ENCODE results near the gene ZBTB7C.

Gene ZBTB7C

DNA sequence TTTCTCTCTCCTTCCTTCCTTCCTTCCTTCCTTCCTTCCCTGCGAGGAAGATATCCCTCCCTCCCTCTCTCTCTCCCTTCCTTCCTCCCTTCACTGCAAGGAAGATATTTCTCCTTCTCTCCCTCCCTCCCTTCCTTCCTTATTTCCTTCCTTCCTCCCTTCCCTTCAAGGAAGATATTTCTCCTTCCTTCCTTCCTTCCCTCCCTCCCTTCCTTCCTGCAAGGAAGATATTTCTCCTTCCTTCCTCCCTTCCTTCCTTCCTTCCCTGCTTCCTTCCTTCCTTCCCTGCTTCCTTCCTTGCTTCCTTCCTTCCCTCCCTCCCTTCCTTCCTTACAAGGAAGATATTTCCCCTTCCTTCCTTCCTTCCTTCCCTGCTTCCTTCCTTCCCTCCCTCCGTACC lies 229.5 kb downstream of the ZBTB7C start:
- DNase-seq, result no peak
- no peaks in the 10 kb centered on the region for H3K36me3 ChIP-seq
- TF ChIP-seq, protein P1, sequence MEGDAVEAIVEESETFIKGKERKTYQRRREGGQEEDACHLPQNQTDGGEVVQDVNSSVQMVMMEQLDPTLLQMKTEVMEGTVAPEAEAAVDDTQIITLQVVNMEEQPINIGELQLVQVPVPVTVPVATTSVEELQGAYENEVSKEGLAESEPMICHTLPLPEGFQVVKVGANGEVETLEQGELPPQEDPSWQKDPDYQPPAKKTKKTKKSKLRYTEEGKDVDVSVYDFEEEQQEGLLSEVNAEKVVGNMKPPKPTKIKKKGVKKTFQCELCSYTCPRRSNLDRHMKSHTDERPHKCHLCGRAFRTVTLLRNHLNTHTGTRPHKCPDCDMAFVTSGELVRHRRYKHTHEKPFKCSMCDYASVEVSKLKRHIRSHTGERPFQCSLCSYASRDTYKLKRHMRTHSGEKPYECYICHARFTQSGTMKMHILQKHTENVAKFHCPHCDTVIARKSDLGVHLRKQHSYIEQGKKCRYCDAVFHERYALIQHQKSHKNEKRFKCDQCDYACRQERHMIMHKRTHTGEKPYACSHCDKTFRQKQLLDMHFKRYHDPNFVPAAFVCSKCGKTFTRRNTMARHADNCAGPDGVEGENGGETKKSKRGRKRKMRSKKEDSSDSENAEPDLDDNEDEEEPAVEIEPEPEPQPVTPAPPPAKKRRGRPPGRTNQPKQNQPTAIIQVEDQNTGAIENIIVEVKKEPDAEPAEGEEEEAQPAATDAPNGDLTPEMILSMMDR (IDR thresholded peaks at IDR 0.05; ENCODE audit: low read depth, low read length), result no peak
- H3K4me1 ChIP-seq, result no peaks in the 10 kb centered on the region
- H3K4me3 ChIP-seq (ENCODE audit: low read depth, low read length), result no peak overlapping the region
- H3K9me3 ChIP-seq, result no peaks in the 10 kb centered on the region
- H3K27me3 ChIP-seq, result no peaks in the 10 kb centered on the region

DNA sequence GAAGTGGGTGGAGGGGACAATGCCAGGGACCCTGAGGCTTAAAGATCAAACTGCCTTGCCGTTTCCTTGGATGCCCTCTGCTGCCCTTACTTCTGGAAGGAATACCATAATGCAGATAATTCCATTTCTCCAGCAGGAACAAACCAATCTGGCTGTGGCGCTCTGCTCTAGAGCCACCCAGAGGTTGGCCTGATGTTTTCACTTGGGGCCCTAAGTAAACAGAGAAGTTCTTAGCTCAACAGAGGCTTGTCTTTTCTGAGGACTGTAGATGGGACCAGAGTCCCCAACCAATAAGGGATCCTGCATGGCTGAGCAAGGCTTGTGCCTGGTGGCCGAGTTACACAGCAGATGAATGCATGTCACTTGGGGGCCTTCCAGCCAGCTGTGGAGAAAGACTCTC lies 230.2 kb downstream of the ZBTB7C start:
- Histone ChIP-seq H3K36me3 (no peaks in the 10 kb centered on the region), H3K4me3 (ENCODE audit: low read depth, low read length) (no peak overlapping the region), H3K27me3 (no peaks in the 10 kb centered on the region), H3K9me3 (no peaks in the 10 kb centered on the region), H3K4me1 (no peaks in the 10 kb centered on the region)
- DNase-seq, result no peak
- TF ChIP-seq, protein P1 (IDR thresholded peaks at IDR 0.05; ENCODE audit: low read depth, low read length), result no peak

DNA sequence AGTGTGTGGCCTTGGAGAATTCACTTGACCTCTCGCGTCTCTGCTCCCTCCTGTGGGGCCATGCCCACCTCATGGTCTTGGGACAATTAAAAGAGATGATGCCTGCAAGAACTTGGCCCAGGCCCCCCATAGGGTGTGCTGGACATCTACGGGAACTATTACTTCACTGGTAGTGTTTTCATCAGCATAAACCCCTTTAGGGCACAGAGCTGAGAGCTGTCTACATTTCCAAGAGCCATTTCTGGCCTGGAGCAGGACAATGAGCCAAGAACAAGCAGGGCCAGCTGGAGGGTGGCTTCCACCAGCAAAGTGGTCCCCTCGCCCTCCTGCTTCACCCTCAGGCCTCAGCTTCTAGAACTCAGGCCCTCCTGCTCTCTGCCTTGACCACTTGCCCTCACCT lies 232.3 kb downstream of the ZBTB7C start:
- H3K9me3 ChIP-seq, result no peaks in the 10 kb centered on the region
- no peak overlapping the region for H3K4me3 ChIP-seq (ENCODE audit: low read depth, low read length)
- H3K36me3 ChIP-seq, result no peaks in the 10 kb centered on the region
- no peak for DNase-seq
- TF ChIP-seq, protein P1 (IDR thresholded peaks at IDR 0.05; ENCODE audit: low read depth, low read length), result no peak
- H3K4me1 ChIP-seq, result no peaks in the 10 kb centered on the region
- no peaks in the 10 kb centered on the region for H3K27me3 ChIP-seq

DNA sequence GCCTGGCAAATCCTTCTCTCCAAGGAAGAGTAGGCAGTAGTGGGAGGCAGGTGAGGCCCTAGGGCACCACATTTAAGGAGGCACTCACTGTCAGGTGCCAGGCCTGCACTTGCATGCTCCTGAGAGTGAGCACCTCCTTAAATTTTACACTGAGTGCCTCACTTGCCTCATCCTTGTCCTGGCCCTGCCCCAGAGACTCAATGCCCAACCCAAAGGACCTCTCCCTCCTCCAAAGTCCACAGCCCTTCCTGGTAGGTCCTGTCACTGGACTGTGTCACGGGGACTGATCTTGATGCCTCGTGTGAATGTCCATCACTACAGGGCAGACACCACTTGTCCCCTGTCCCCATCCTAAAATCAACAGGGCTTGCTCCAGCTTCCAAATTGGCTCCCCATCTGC lies 235.6 kb downstream of the ZBTB7C start:
- TF ChIP-seq, protein P1 (IDR thresholded peaks at IDR 0.05; ENCODE audit: low read depth, low read length), result no peak
- no peaks in the 10 kb centered on the region for H3K27me3 ChIP-seq

DNA sequence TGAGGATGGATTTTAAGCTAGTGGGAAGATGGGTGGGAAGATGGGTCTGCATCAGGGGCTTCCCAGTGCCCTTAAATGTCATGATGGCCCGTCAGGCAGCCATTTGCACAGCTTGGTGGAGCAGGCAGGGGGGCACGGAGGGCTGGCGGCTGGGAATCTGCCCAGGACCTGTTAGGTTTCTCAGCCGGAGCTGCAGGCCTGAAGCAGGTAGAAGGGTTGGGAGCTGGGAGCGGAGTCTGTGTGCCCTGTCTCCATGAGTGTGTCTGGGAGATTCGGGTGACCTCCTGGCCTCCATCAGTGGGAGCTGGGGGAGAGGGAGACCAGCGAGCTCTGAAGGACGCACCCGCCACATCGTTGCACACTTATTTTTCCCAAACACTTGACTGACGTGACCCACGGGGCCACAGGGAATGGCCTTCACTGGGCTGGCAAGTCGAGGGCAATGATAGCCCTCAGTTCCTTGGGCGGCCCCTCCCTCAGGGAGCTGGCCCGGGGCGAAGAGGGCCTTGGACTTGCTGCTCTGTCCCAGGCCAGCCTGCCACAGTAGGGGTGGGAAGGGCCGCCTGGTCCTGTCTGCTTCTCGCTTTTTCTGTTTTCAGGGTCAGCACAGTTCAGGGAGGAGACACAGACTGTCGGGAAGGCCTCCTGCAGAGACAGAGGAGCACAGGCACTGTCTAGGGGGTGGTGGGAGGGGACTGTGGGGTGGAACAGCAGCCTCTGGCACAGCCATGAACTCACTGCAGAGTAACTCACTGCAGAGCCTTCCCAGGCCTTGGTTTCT lies 236.8 kb downstream of the ZBTB7C start:
- Histone ChIP-seq H3K36me3 (no peaks in the 10 kb centered on the region), H3K4me1 (no peaks in the 10 kb centered on the region), H3K9me3 (no peaks in the 10 kb centered on the region), H3K27me3 (no peaks in the 10 kb centered on the region), H3K4me3 (ENCODE audit: low read depth, low read length) (no peak overlapping the region)
- no peak for DNase-seq
- TF ChIP-seq, protein P1 (IDR thresholded peaks at IDR 0.05; ENCODE audit: low read depth, low read length), result no peak

More for the DNA sequence above, 235.6 kb downstream of the ZBTB7C start:
- no peaks in the 10 kb centered on the region for H3K4me1 ChIP-seq
- no peak overlapping the region for H3K4me3 ChIP-seq (ENCODE audit: low read depth, low read length)
- DNase-seq, result no peak
- no peaks in the 10 kb centered on the region for H3K9me3 ChIP-seq
- no peaks in the 10 kb centered on the region for H3K36me3 ChIP-seq

DNA sequence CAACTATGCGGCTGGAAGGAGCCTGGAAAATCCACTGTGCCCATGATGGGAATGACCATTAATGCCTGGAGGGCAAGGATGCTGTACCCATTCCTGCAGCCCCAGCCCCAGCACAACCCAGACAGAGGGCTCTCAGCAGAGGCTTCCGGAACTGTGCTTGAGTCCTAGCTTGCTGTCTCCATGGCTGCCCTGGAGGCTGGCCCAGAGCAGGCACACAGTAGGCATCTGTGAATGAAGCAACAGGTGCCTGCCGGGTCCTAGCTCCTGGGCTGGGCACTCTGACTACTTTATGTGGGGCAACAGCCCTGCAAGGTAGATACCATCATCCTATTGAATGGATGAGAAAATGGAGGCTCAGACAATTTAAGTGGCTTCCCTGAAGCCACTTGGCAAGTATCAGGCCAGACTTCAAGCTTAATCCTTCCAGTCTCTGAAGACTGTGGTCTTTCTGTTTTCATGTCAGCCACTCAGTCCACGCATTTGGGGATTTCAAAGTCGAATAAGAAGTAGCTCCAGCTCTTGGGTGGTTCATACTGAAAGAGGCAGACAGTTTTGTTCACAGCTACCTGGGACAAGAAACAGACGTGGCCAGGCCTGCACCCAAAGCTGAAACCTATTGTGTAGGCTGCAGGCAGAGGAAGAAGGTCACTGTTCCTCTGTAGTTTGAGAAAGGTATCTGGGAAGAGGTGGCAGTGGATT lies 237.5 kb downstream of the ZBTB7C start:
- no peak overlapping the region for H3K4me3 ChIP-seq (ENCODE audit: low read depth, low read length)
- no peaks in the 10 kb centered on the region for H3K4me1 ChIP-seq
- no peak for DNase-seq
- no peaks in the 10 kb centered on the region for H3K9me3 ChIP-seq
- TF ChIP-seq, protein P1 (IDR thresholded peaks at IDR 0.05; ENCODE audit: low read depth, low read length), result no peak
- no peaks in the 10 kb centered on the region for H3K36me3 ChIP-seq
- H3K27me3 ChIP-seq, result no peaks in the 10 kb centered on the region
